Amygdala (tissue), 56 donors: Measurements from ENCODE around the gene LMF1.

Experiments
- DNase-seq, 56 donors: peaks; one replicate each; lab custom pipeline; 2025; lab: John Stamatoyannopoulos, UW

The LMF1 gene

DNA sequence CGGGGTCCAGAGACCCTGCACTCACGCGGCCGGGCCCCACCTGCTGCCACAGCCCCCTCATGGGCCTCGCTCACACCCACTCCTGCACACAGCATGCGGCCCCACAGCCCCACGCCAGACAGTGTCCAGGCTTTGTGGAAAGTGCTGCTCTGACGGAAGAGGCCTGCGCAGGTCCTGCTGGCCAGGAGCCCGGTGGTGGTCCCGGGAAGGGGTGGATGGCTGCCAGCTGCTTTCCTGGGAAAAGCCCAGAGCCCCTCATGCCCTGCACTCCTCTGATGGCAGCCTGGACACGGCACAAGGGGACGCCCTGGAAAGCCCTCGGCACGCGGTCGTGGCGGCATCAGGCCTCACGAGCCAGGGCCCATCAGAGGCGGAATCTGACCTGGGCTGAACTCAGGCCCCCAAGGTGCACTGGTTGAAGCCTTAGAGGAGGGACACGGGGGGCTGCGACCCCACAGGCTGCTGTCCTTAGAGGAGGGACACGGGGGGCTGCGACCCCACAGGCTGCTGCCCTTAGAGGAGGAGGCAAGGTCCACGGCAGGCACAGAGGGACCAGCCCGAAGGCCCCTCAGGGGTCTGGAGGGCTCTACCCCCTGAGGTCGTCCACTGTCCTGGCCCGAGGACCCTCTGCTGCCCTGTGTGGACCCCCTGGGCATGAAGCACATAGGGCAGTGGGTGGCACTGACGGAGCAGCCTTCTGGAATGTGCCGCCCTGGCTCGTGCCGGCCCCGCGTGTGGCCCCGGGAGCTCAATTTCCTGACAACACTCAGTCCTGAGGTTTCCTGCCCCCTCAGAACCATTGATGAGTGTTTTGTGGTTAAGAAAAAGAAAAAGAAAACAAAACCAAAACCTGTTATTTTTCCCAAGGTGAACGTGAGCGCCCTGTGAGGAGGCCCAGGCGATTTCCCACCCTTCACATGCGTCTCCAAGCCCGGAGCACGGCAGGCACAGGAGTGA is 32.9 kb upstream of the LMF1 start:
- no peak for DNase-seq

DNA sequence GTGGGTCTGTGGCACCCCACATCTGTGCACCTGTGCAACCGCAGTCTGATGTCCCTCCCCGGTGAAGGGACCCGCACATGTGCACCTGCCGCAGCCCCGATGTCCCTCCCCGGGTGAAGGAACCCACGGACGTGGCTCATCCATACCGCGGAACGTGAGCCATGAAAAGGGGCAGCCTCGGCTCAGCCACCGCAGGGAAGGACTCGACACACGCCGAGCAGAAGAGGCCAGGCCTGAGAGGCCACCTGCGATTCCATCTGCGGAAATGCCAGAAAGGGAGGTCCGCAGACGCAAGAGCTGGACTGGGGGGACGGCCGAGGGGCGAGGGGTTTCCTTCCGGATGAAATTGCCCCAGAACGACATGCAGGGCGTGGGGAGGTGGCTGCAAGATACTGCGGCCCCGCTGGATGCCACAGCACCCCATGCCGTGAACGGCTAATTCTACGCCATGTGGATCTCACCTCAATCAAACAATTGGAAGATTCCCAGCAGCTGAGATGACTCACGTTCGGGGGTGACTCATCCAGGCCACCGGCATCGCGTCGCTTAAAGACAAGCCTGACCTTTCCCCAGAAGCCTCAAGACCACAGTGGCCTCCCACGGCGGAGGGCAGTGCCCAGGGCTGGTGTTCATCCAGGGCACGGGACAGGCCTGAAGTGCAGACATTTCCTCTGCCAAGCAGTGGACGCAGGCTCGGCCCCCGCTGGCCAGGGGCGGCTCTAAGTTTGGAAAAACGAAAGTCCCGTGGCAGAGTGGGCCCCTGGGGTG is 31.8 kb upstream of the LMF1 start:
- peak in 6 of 56 donors; percentile 13 to 32 (median 23) for DNase-seq

DNA sequence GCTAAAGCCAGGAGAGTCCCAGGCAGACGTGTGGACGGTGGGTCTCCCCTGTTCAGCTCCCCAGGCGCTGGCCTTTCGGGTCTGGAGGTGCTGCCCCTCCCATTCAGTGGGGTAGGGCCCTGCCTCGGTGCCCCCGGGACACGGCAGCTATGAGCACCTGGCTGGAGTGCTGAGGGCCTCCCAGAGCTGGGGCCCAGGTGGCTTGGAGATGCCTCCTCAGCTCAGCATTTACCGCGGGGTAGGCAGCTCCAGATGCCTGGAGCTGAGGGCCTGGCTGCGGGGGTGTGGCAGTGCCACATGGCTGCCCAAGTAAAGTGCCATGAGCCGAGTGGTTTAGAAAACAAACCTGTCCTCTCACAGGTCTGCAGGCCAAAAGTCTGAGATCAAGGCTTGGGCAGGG is 30.3 kb upstream of the LMF1 start:
- no peak for DNase-seq

DNA sequence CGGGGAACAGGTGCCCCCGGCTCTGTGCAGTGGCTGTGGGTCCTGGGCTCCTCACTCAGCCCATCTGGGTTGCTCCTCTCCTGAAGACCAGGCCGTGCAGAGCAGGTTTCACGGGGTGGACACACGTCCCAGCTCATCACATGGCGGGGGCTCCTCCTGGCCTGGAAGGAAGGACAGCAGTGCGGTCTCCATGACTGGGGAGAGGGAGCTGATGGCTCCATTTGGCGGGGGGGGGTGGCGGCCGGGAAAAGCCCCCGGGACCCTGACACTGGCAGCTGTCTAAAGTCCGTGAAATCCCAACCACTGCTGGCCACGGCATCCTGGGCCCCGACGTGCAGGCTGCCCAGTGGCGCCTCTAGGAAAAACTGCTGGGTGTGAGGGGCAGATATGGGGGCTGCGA is 29.8 kb upstream of the LMF1 start:
- DNase-seq: no peak

DNA sequence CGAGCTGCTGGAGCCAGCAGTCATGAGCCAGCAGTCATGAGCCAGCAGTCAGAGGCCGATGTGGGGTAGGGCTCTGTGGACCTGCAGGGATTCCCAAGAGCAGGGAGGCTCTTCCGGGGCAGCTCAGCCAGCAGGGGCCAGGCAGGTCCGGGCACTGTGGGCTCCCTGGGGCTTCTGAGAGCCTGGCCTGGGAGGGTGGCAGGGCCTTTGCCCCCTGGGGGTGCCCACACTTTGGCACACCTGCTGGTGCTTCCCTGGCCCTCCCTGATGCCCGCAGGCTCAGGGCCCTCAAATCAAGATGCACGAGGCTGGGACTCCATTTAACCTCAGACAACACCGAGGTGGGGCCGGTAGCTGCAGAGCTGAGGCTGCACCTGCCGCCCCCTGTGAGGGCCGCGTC is 28.9 kb upstream of the LMF1 start:
- DNase-seq: no peak

DNA sequence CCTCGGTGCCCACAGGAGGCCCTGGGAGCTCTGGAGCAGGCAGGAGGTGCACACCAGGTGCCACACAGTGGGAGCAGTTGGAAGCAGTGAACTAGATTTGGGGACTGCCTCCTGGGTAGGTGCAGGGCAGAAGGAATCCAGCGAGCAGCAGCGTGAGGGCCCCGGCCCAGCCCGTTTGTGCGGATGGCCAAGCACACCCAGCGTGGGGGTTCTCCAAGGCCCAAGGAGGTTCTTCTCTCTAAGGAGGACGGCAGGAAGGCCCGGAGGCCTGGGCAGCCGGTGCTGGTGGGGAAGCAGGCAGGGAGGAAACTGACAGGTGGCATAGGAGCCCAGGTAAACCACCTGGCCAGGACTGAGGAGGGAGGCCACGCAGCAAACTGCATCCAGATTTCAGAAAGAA is 27.8 kb upstream of the LMF1 start:
- DNase-seq: no peak

DNA sequence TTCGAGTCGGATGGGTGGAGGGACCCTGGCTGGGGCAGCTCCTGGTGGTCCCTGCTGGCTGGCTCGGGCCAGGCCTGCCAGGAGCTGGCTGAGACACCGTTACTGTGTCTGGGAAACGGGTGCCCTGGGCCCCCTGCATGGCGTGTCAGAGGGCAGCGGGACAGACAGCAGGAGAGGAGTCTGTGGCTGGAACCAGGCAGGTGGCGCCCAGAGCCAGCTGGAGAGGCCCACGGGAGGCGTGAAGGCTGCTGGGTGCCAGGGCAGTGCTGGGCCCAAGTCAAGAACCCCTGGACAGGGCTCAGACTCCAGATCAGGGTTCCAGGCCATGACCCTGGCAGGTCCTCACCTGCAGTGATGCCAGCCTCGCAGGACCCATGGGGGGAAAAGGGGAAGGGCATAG is 27.4 kb upstream of the LMF1 start:
- DNase-seq: peak in 1 of 56 donors; percentile 27

DNA sequence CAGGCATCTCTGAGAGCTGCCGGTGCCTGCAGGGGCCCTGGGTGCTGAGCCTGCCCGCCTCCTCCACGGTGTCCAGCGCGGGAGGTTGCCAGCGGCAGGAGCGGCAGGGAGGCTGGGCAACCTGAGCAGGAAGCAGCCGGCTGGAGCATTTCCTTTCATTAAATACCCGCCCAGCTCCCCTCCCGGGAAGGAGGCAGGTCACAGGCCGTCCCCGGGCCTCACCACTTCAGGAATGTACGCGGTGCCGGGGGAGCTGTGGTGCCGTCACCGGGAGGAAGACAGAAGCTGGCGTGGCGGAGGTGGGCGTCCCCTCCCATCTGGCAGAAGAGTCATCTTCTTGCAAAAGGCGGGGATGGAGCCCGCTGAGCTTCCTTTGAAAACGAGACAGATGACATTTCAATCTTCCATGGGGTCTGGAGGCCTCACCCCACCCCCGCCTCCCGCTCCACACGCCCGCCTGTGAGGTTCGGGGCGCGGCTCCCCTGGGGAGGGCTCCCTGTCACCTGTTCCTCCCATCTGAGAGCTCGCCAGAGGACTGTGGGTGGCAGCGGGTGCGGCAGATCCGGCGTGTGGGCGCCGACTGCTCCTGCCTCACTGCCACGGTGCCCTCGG is 26.8 kb upstream of the LMF1 start:
- DNase-seq: peak in 23 of 56 donors; percentile 5 to 76 (median 51)

DNA sequence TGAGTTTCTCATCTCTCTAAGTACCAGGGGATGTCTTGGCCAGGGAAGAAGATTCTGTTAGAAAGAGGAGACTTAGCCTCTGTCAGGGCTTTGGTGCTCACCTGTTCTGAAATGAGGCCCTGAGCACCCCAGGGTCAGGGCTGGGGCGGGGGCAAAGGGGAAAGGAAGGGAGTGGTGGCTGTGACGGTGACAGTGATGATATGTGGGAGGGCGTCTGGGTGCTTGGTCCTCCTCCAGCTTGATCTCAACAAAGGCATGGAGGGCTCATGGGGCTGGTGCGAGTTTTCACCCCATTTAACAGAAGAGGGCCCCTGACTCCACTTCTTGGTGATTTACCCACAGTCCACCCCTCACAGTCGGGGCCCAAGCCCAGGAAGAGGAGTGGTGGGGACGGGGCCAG is 25.9 kb upstream of the LMF1 start:
- DNase-seq: no peak

DNA sequence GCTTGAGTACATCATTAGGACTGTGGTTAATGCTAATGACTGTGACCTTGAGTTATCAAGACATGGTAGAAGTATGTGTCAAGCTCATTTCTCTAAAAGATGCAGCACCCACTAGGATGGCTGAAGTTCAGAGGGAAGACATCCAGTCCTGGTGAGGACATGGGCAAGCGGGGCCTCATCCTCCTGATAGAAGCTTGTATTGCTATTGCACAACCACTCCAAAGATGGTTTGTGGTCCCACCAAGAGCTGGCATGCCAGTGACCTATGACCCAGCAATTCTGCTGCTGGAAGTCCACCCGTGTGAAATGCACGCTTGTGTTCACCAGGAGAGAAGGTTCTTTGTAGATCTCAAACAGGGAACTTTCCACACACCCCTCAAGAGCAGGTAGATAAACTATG is 25.0 kb upstream of the LMF1 start:
- no peak for DNase-seq

DNA sequence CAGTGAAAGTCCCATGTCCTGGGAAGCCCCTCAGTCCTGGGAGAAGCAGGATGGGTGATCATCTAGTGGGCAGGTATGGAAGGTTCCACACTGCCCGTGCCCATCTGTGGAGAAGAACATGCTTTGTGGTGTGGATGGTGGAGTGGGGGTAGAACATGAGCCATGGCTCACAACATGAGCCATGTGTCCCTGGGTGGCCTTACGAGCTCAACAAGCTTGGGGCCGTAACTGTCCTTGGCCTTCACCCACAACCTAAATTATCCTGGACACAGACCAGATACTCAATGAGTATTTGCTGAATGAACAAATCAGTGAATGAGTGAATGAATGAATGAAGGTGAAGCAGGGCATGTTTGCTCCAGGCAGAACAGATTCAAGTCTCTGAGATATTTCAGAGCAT is 24.3 kb upstream of the LMF1 start:
- DNase-seq: no peak

DNA sequence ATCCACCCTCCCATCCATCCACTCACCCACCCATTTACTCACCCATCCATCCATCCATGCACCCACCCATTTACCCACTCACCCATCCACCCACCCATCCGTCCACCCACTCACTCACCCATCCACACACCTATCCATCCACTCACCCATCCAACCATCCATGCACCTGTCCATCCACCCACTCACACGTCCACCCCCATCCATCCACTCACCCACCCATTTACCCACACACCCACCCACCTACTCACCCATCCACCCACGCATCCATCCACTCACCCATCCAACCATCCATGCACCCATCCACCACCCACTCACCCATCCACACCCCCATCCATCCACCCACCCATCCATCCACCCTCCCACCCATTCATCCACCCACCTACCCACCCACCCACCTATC is 22.9 kb upstream of the LMF1 start:
- DNase-seq: no peak

DNA sequence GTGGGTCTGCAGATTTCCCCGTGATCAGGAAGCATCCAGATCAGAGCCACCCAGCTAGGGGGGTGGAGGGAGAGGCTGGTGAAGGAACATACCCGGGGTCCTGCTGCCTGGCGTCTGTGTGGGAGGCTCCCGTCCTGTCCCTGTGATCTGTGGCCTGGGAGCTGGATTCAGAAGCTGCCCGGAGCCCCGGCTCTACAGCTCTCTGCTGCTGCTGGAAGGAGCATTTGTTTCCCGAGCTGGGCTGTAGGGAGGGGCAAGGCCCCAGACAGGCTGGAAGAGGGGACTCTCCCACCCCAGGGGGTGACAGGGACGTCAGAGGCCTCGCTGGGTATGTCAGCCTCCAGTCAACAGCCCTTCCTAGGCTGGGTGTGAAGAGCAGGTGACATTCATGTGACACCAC is 21.0 kb upstream of the LMF1 start:
- peak in 6 of 56 donors; percentile 19 to 53 (median 28) for DNase-seq

DNA sequence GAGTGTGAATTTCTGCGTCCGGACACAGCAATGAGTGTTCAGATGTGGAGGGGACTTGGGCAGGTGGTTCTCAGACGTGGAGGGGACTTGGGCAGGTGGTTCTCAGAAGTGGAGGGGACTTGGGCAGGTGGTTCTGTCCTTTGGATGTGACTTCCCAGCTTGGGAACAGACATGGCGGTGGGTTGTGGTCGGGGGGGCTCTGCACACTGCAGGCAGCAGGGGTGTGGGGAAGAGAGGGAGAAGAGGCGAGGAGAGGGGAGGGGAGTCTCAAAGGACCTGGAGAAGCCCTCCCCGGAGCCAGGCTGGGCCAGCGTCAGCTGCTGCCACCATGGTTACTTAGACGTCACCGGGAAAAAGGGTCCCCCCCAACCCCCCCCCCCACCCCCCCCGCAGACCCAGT is 20.6 kb upstream of the LMF1 start:
- DNase-seq: peak in 3 of 56 donors; percentile 32 to 42 (median 39)

DNA sequence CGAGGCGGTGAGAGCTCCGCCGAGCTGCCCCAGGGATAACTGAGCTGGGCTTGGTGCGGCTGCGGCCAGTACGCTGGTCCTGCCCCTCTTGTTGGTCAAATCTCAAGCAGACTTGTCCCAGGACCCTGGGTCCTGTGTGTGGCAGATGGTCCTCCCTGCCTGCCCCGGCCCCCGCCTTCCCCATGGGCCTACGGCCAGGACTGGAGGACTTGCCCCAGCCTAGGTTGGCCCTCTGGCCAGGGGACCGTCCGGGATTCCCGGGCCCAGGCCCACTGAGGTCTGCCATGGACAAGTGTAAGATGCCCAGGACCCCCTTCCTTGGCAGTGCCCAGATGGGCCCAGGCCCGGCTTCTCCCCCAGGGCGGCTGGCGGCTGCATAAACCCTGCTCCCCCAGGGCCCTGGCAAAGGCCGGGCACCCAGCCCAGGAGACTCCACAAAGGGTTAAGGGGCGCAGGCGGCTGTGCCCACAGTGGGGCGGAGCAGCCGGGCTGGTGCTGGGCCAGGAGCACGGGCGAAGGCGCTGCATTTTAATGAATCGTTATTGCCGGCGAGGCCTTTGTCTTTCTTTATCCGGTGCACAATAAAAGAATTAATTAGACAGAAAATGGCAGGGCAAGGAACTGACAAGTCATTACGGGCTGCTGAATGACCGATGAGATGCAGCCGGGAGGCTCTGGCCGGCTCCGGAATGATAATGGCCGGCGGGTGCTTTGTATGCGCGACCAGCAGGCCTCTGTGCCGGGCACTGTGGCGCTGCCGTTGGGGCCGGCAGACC is 19.9 kb upstream of the LMF1 start:
- DNase-seq: peak in 54 of 56 donors; percentile 34 to 94 (median 70)

DNA sequence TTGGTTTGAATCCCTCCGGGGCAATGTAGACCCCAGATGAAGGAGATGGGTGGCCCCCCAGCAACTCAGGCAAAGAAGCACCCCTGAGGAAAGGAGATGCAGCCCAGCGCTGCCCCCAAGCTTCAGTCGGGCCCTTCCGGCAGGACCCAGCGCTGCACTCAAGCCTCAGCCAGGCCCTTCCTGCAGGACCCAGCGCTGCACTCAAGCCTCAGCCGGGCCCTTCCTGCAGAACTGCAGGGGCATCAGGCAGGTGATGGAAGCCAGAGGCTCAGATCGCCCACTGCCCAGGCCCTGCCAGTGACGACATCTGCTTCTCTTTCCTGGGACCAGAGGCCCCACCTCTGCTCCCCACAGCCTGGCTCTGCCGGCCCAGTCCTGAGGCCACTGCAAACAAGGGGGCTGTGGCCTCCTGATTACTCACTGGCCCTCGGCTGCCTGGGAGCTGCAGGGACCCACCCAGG is 18.6 kb upstream of the LMF1 start:
- DNase-seq: peak in 1 of 56 donors; percentile 13

DNA sequence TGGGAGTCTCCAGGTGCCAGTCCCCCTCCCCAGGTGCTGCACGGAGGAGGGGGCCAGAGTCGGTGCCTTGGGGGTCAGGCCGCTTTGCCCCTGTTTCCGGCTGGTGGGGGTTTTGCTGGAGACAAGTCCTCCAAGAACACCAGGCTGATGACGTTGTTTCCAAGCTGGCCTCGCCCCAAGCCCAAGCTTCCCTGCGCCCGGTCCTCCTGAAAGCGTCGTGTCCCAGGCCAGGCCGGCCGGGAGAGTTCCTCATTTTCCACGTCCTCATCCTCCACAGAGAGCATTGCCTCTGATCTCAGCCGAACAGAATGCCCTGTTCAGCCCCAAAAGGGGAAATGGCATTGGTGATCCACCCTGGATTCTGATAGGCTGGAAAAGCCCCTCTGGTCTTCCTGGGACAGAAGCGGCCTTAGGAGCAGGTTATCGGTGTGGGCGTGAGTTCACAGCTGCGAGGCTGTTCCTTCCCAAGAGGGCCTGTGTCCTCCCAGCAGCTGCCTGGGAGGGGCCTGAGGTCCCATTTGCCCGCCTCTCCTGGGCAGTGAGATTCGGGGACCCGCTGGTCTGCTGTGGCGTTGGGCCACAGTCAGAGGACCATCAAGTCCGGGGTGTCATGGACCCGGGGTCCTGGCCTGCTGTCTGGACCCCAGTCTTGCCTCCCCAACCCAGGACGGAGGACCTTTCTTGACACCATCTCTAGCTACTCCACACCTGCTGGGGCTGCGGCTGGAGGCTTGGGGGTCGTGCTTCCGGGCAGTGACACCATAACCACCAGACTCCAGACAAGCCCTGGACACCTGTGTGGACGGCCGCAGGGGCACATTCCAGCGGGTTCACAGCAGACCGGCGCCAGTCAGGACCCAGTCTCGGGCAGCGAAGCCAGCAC is 17.9 kb upstream of the LMF1 start:
- DNase-seq: peak in 19 of 56 donors; percentile 11 to 63 (median 43)

DNA sequence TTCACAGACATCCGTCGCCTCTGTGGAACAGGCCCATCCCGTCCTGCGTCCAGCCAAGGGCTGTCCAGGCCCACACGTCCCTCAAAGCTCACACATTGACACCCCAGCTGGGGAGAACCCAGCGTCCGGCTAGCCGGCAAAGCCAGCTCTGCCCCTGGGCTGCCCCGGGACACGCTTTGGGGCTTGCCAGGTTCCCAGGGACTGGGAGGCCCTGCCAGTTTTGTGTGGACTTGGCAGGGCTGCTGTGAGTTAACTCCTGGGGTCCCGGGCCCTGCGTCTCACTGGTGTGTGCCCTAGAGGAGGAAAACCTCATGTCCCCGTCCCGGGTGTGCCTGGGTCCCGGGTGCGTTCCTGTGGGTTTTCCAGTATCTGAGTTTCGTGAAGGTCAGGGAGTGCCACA is 17.1 kb upstream of the LMF1 start:
- DNase-seq: peak in 51 of 56 donors; percentile 14 to 87 (median 66)

DNA sequence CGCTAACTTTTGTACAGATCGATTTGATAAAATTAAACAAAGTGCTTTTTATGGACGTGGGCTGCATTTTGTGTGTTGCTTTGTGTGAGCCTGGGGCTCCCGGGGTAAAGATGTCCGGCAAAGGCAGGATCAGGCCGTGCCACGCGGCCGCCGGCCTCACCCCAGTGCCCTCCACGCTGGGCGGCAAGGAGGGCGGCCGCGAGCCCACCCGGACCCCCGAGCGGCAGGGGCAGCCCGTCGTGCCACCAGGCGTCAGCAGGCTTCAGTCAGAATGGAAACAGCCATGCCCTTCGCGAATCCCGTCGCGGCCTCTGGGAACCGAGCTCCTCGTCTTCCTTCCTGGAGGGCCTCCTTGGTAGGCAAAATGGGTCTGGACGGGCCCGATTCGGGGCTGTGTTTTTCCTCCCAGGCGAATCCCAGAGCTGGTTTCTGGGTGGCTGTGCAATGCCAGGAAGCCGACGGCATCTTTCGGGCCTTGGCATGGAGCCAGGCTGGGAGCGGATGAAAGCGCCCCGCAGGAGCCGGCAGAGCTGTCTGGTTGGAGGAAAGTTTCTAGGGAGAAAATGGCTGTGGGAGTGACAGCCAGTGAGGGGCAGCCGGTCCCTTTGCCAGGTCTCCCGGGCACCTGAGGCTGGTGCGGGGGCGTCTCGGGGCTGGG is 16.3 kb upstream of the LMF1 start:
- peak in 40 of 56 donors; percentile 14 to 74 (median 46) for DNase-seq
